HG02943 (cell line): ENCODE data around the gene CCHCR1.
"Not testable (repeated sequence)": the region's sequence is repeated elsewhere in the genome, so short reads cannot be mapped to it uniquely, and the experiment has no call there.

Experiments used
- ATAC-seq: cut with Tn5 transposase; IDR thresholded peaks from one replicate; pipeline ENCODE4 v1.9.1; 2021; ENCODE audit warnings: mild to moderate bottlenecking, low read depth, moderate library complexity; ENCODE audit not compliant: unreplicated experiment

CCHCR1 gene

GRCh38 chr6:31157513-31158139, at the start of gene CCHCR1:
CCHCR1 (minus strand) TSS chr6:31157802; CDS start chr6:31157600, 202 bp downstream.
- no peak for ATAC-seq

- no peak for ATAC-seq
Observed at GRCh38 chr6:31205638-31206037, 48.0 kb upstream of the CCHCR1 start.

- ATAC-seq = no peak
Observed at GRCh38 chr6:31204751-31205145, 47.1 kb upstream of the CCHCR1 start.

GRCh38 chr6:31203345-31203979, 45.9 kb upstream of the CCHCR1 start:
- ATAC-seq = peak; percentile 50

GRCh38 chr6:31202259-31203166, 44.9 kb upstream of the CCHCR1 start:
- no peak for ATAC-seq

GRCh38 chr6:31199105-31199452, 41.5 kb upstream of the CCHCR1 start:
- ATAC-seq = not testable (repeated sequence)

- ATAC-seq = peak; percentile 55
Observed at GRCh38 chr6:31197559-31198305, 40.1 kb upstream of the CCHCR1 start.

- not testable (repeated sequence) for ATAC-seq
Observed at GRCh38 chr6:31196251-31197022, 38.8 kb upstream of the CCHCR1 start.

GRCh38 chr6:31195308-31195979, 37.8 kb upstream of the CCHCR1 start:
- not testable (repeated sequence) for ATAC-seq

- ATAC-seq = no peak
Observed at GRCh38 chr6:31194061-31194834, 36.6 kb upstream of the CCHCR1 start.

- ATAC-seq = no peak
Observed at GRCh38 chr6:31193206-31193605, 35.6 kb upstream of the CCHCR1 start.

GRCh38 chr6:31192431-31193105, 35.0 kb upstream of the CCHCR1 start:
- not testable (repeated sequence) for ATAC-seq

- no peak for ATAC-seq
Observed at GRCh38 chr6:31190488-31190887, 32.9 kb upstream of the CCHCR1 start.

GRCh38 chr6:31189223-31189622, 31.6 kb upstream of the CCHCR1 start:
- not testable (repeated sequence) for ATAC-seq

- no peak for ATAC-seq
Observed at GRCh38 chr6:31187780-31188194, 30.2 kb upstream of the CCHCR1 start.

GRCh38 chr6:31186052-31186734, 28.6 kb upstream of the CCHCR1 start:
- no peak for ATAC-seq

GRCh38 chr6:31185695-31186051, 28.1 kb upstream of the CCHCR1 start:
- not testable (repeated sequence) for ATAC-seq
